Measurements from ENCODE around the gene RAB11FIP5. TPM values are rescaled to one million over a fixed set of nuclear protein-coding genes. Genes with fewer than 3 reads are reported as not detected.

The RAB11FIP5 gene, protein sequence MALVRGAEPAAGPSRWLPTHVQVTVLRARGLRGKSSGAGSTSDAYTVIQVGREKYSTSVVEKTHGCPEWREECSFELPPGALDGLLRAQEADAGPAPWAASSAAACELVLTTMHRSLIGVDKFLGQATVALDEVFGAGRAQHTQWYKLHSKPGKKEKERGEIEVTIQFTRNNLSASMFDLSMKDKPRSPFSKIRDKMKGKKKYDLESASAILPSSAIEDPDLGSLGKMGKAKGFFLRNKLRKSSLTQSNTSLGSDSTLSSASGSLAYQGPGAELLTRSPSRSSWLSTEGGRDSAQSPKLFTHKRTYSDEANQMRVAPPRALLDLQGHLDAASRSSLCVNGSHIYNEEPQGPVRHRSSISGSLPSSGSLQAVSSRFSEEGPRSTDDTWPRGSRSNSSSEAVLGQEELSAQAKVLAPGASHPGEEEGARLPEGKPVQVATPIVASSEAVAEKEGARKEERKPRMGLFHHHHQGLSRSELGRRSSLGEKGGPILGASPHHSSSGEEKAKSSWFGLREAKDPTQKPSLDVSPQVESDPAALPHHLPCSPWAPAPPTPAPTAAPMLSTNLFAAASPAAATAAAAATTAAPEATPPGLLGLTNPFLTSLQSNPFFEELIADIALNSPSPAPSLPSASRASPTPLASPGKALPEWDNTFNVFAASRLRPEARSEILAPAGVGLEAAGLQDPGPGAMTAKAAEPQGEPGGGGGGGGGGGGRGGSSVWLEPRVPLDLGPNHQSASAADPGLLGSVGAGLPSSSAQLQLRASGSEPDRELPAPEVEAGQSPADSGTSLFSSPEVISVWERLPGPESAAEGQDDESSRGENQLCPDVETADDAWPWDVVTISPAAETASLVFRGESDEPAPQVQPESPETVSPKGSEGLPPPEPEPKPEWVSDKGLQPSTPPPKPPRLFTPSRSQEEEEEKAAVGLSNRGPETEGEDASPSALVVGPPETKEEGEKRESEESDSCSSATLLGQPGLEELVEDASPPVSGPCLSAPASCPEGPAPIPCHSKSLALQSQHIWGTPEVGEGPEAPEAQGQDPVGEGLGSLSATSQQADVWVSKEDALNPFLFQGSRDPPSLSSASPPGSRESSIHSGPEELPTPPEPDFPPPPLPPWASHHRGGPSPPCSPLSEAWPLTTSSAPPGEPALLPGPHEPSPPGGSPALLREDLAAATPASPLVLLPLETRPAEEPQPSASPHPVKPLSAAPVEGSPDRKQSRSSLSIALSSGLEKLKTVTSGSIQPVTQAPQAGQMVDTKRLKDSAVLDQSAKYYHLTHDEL (N-terminal part only)
- total RNA-seq = 10 to 100 TPM in 3 of 6 experiments, 1 to 10 TPM in 3; 4.5 to 12.7 (median 9.0) TPM
- long read RNA-seq = 0 reads

GRCh38 chr2:73112913-73113854 lies at the start of gene RAB11FIP5:
RAB11FIP5 (minus strand) TSS chr2:73112948; CDS start chr2:73112777, 171 bp downstream.
- intact Hi-C loops (cut with DNase I) = no loop called here
- Histone ChIP-seq H3K9me3 (no peaks in the 10 kb centered on the region), H3K36me3 (no peaks in the 10 kb centered on the region), H3K4me1 (peaks cover 0 to 12% (median 0%) of the 10 kb centered on the region in 4 donors), H3K4me3 (peak within 1 kb of the TSS; percentile 81 to 91 (median 88)), H3K27ac (peak within 1 kb of the TSS; percentile 55 to 85 (median 69)), H3K27me3 (no peaks in the 10 kb centered on the region)
- TF ChIP-seq CTCF (IDR thresholded peaks at IDR 0.05) = peak in 1 of 4 donors; percentile 2
- peak; percentile 6 for TF ChIP-seq POLR2A (IDR thresholded peaks at IDR 0.05)
- ATAC-seq (peak; percentile 89 to 95 (median 92)), DNase-seq (peak; percentile 82 to 88 (median 84))
- 5% methylated on average over 25 of the region's 93 CpGs for WGBS (ENCODE audit: insufficient coverage, low coverage, low lambda C conversion rate, missing lambda C conversion rate)

DNA sequence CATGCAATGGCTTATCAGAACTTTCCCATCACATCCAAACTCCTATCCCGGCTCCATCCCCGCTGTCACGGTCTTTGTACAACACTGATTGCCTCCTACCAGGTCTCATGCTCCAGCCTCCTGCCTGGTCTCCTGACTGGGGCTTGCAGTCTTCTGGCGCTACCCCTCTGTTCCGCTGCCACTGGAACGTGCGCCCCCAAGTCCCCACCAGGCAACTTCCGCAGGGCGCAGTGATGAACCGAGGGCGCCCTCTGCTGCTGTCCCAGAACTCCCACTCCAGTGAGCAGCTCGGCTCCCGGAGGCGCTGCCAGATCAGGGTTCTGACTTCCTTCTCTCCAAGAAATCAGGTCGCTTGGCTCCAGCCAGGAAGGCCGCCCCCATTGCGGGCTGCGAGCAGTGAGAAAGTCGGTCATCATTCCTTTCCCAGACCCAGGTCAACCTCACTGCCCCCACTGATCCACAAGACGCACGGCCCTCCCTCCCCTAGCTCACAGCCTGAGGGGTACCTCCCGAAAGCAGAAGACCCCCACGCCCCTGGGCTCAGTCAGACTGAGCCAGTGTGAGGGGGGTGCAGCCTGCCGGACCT lies 43.9 kb upstream of the RAB11FIP5 start:
- Histone ChIP-seq H3K36me3 (no peaks in the 10 kb centered on the region), H3K27ac (no peak overlapping the region), H3K27me3 (no peaks in the 10 kb centered on the region), H3K4me1 (peaks cover 0 to 6% (median 0%) of the 10 kb centered on the region in 4 donors), H3K4me3 (no peak overlapping the region), H3K9me3 (no peaks in the 10 kb centered on the region)
- peak; percentile 59 to 74 (median 73) for DNase-seq
- peak; percentile 60 to 79 (median 72) for TF ChIP-seq CTCF (IDR thresholded peaks at IDR 0.05)
- no peak for TF ChIP-seq POLR2A (IDR thresholded peaks at IDR 0.05)
- peak; percentile 87 to 99 (median 92) for ATAC-seq
- WGBS (ENCODE audit: insufficient coverage, low coverage, low lambda C conversion rate, missing lambda C conversion rate) = 8% methylated on average over 14 of the region's 24 CpGs
- intact Hi-C loops (cut with DNase I) = loop anchor here (5.0 to 10.0 kb wide), 2 partner anchors 69 to 162 kb away; no protein-coding TSS in a partner anchor

- TF ChIP-seq CTCF (IDR thresholded peaks at IDR 0.05) (no peak), POLR2A (IDR thresholded peaks at IDR 0.05) (no peak)
- WGBS (ENCODE audit: insufficient coverage, low coverage, low lambda C conversion rate, missing lambda C conversion rate) = 57% methylated on average over 1 of the region's 2 CpGs
- intact Hi-C loops (cut with DNase I) = no loop called here
Measured at GRCh38 chr2:73142937-73143336, 30.2 kb upstream of the RAB11FIP5 start.

More at GRCh38 chr2:73142937-73143336, 30.2 kb upstream of the RAB11FIP5 start:
- no peak overlapping the region for H3K27ac ChIP-seq
- ATAC-seq = no peak
- H3K9me3 ChIP-seq = no peaks in the 10 kb centered on the region
- no peak for DNase-seq
- H3K4me3 ChIP-seq = no peak overlapping the region
- no peaks in the 10 kb centered on the region for H3K36me3 ChIP-seq
- no peaks in the 10 kb centered on the region for H3K27me3 ChIP-seq
- H3K4me1 ChIP-seq = no peaks in the 10 kb centered on the region
